ENCODE measurements around the gene ETF1.
"Not testable (repeated sequence)": the region's sequence is repeated elsewhere in the genome, so short reads cannot be mapped to it uniquely, and the experiment has no call there.

The ETF1 gene

DNA sequence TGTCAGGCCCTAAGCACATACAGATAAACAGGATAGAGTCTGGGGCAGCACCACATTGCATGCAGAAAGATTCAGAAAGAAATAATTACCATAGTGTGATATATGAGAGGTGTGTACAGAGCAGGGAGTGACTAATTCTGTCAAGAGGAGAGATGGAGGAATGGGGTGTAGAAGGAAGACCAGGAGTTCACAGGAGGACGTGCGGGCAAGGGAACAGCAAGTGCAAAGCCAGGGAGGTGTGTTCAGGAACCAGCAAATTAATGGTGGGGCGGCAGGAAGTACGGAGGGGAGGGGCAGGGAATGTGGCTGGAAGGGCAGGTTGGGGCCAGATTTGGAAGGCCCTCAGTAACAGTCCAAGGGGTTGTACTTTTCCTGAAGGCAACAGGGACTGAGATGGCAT is 60.4 kb downstream of the ETF1 start:
- DNase-seq = no peak

GRCh38 chr5:138476918-138477317 is 66.1 kb downstream of the ETF1 start:
- DNase-seq = no peak

DNA sequence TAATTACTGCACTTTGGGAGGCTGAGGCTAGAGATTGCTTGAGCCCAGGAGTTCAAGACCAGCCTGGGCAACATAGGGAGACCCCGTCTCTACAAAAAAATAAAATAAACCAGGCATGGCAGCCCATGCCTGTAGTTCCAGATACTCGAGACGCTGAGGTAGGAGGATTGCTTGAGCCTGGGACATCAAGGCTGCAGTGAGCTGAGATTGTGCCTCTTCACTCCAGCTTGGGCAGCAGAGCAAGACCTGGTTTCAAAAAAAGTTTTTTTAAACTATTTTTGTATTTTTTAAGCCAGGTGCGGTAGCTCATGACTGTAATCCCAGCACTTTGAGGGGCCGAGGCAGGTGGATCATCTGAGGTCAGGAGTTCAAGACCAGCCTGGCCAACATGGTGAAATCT is 69.9 kb downstream of the ETF1 start:
- not testable (repeated sequence) for DNase-seq

DNA sequence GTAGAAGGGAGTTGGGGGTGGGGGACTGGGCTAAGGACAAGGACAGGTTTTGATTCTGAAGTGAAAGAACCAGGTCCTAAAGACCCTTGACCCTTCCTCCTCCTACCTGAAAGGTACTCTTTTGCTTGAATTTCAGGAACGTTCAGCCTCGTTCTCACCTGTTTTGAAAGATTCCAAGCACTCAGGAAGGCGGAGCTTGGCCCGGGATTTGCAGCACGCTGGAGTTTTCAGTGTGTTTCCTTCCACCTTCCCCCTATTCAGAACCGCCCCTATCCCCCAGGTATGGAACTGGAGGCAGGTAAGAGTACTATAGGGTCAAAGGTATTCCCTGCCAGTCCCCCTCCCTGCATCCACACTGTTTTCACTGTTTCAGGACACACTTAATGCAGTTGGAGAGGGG is 70.7 kb downstream of the ETF1 start:
- no peak for DNase-seq

DNA sequence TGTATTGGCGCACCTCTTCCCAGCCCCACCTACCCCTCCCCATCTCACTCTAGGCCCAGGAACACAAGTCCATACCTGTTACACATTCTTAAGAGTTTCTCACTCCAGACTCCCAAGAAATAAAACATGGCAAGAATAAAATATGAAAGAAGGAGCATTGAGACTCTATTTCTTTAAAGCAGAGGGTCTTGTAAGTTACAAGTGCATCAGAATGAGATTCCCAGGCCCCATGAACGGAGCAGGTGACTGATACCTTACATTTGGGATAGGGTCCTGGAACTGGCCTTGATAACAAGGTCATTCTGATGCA is 72.0 kb downstream of the ETF1 start:
- DNase-seq = no peak

DNA sequence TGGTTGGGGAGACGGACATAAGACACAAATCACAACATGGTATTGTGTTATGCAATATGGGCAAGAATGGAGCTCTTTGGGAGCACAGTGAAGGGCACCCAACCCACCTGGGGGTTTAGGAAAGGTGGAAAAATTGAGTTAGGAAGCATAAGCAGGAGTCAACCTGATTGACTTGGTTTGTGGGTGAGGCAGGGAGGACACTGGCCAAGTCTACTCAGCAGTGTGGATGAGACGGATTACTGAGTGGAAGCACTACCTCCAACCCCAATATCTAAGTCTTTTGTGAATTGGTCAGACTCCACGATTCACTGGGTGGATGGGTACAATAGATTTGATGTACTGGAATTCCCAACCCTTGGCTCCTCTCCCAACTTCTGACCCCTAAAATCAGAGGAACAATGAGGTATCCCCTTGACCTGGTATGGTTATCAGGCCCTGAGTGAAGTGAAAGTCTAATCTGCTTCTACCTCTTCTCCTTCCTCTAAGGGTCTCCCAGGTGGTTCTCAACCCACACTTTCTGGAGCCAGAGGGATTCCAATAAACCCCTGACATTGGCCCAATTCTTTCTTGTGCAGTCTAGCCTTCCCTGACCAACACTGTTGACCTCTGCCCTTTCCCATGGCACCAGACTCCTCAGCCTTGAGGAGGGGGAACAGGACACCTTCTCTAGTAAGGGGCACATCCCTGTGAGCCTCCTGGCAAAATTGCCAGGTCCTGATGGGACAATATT is 72.5 kb downstream of the ETF1 start:
- no peak for DNase-seq

- DNase-seq = no peak
These were observed 73.3 kb downstream of the ETF1 start for GRCh38 chr5:138469540-138470321.

- DNase-seq = no peak
These were observed 74.0 kb downstream of the ETF1 start for GRCh38 chr5:138468966-138469539.

GRCh38 chr5:138468133-138468965 is 74.7 kb downstream of the ETF1 start:
- no peak for DNase-seq

- DNase-seq = no peak
These were observed 75.3 kb downstream of the ETF1 start for GRCh38 chr5:138467711-138468132.

DNA sequence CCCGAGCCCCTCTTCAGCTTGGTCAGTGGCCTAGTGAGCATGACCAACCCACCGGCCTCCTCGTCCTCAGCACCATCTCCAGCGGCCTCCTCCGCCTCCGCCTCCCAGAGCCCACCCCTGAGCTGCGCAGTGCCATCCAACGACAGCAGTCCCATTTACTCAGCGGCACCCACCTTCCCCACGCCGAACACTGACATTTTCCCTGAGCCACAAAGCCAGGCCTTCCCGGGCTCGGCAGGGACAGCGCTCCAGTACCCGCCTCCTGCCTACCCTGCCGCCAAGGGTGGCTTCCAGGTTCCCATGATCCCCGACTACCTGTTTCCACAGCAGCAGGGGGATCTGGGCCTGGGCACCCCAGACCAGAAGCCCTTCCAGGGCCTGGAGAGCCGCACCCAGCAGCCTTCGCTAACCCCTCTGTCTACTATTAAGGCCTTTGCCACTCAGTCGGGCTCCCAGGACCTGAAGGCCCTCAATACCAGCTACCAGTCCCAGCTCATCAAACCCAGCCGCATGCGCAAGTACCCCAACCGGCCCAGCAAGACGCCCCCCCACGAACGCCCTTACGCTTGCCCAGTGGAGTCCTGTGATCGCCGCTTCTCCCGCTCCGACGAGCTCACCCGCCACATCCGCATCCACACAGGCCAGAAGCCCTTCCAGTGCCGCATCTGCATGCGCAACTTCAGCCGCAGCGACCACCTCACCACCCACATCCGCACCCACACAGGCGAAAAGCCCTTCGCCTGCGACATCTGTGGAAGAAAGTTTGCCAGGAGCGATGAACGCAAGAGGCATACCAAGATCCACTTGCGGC is 75.9 kb downstream of the ETF1 start:
- no peak for DNase-seq

- no peak for DNase-seq
These were observed 76.7 kb downstream of the ETF1 start for GRCh38 chr5:138466125-138466899.

- DNase-seq = peak; percentile 88
These were observed 77.5 kb downstream of the ETF1 start, which contains the start of gene EGR1 for GRCh38 chr5:138465261-138466124. Gene EGR1 (plus strand): TSS chr5:138465479. CDS start chr5:138465762, 283 bp downstream.

DNA sequence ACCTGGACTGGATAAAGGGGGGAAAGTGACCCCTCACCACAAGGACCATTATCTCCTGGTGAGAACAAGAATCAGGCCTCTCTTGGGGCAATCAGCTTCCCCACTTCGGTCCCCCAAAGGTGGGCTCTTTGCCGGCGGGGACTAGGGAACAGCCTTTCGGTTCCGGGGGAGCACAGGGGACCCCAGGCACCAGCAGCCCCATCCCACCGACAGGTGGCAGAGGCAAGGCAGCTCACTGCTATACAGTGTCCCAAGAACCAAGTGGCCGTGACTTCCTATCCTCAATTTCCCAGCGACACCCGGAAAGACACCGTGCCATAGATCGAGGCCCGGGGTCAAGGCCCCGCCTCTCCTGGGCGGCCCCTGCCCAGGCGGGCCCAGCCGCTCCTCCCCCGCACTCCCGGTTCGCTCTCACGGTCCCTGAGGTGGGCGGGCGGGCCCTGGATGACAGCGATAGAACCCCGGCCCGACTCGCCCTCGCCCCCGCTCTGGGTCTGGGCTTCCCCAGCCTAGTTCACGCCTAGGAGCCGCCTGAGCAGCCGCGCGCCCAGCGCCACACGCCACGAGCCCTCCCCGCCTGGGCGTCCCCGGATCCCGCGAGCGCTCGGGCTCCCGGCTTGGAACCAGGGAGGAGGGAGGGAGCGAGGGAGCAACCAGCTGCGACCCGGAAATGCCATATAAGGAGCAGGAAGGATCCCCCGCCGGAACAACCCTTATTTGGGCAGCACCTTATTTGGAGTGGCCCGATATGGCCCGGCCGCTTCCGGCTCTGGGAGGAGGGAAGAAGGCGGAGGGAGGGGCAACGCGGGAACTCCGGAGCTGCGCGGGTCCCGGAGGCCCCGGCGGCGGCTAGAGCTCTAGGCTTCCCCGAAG is 78.4 kb downstream of the ETF1 start:
- DNase-seq = peak; percentile 94

DNA sequence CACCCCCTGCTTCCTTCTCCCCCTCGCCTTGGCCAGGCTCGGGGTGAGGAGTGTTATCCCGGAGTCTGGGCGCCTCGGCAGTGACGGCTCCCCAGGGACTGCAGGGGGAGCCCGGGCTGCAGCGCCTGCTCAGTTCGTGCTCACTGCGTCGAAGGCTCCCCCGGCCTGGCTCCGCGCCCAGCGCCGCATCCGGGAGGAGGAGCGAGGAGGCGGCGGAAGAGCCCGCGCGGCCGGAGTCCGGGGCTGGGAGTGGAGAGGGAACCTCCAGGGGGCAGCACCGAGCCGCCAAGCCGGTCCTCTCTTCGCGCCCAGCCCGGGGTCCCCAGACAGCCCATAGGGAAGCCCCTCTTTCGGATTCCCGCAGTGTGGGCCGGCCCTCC is 79.0 kb downstream of the ETF1 start:
- peak; percentile 93 for DNase-seq

- no peak for DNase-seq
These were observed 79.5 kb downstream of the ETF1 start for GRCh38 chr5:138463419-138464007.

GRCh38 chr5:138461343-138462125 is 81.5 kb downstream of the ETF1 start:
- no peak for DNase-seq

GRCh38 chr5:138460032-138460693 is 82.9 kb downstream of the ETF1 start:
- no peak for DNase-seq

All from GDM1 (cell line).